T-helper 17 cell (primary cell): ENCODE measurements around the gene CUBN. TPM values are rescaled to one million over a fixed set of nuclear protein-coding genes. Genes with fewer than 3 reads are reported as not detected.
A peak's percentile ranks its signal among the peaks of the same experiment; 100 is the strongest.

Source experiments
- ATAC-seq: fragments of 150-1000 bp; cut with Tn5 transposase; 2 replicates; pipeline ENCODE4 v1.10.0; 2021; ENCODE audit warnings: mild to moderate bottlenecking, moderate library complexity
- DNase-seq, 3 donors: peaks; one replicate each; pipeline versions ENCODE4 v3.0.0 to v3.0.0-alpha.2; 2020 to 2021
- H3K9me3 ChIP-seq: one replicate; pipeline ENCODE4 v1.7.0; 2013; ENCODE audit warnings: low read length, mild to moderate bottlenecking; ENCODE audit not compliant: control insufficient read depth, poor library complexity, severe bottlenecking
- H3K27ac Mint-ChIP-seq: one replicate; pipeline ENCODE4 v1.8.0; 2022; ENCODE audit warnings: mild to moderate bottlenecking, moderate library complexity, mixed read lengths
- H3K27me3 Mint-ChIP-seq: one replicate; pipeline ENCODE4 v1.8.0; 2022; ENCODE audit warnings: mixed read lengths
- H3K36me3 Mint-ChIP-seq: one replicate; pipeline ENCODE4 v1.8.0; 2022; ENCODE audit warnings: low read depth, mixed read lengths
- H3K4me1 Mint-ChIP-seq: one replicate; pipeline ENCODE4 v1.8.0; 2022; ENCODE audit warnings: mild to moderate bottlenecking, mixed read lengths
- H3K4me3 Mint-ChIP-seq: one replicate; pipeline ENCODE4 v1.8.0; 2022; ENCODE audit warnings: mild to moderate bottlenecking, moderate library complexity, mixed read lengths
- total RNA-seq, 4 donors: library from RNA in 2 of 4; stranded (reverse) in 2 of 4; gene quantifications; one replicate each; pipeline ENCODE4 v1.2.3 and lab custom pipeline; 2022 to 2026

The CUBN gene
- total RNA-seq, 2 donors from 2014 or later: 3.1 to 5.3 TPM

DNA sequence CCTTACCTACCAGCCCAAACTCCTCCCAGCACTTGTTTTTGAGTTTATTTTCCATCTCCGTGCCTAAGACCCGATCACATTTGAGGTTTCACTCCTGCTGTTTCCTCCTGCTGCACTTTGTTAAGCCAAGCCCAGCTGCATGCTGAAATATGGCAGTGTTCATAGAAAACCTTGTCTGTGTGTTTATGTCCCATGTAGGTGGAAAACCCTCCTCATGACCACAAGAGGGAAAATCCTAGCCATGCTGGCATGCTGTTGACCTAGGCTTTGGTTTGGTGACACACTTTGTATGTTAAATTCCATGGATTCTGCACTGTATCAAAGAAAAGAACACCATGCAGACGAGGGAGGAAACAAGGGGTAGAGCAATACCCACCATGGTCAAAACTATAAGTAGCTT lies 154.4 kb downstream of the CUBN start:
- H3K9me3 ChIP-seq: no peaks in the 10 kb centered on the region
- no peak overlapping the region for H3K27ac Mint-ChIP-seq
- no peaks in the 10 kb centered on the region for H3K4me1 Mint-ChIP-seq
- DNase-seq (no peak), ATAC-seq (no peak)
- H3K36me3 Mint-ChIP-seq: peaks cover 9% of the 10 kb centered on the region
- no peaks in the 10 kb centered on the region for H3K27me3 Mint-ChIP-seq
- H3K4me3 Mint-ChIP-seq: no peak overlapping the region

- H3K9me3 ChIP-seq: no peaks in the 10 kb centered on the region
- ATAC-seq: no peak
- Mint-ChIP-seq H3K4me1 (peaks cover 18% of the 10 kb centered on the region), H3K4me3 (peak overlapping the region; percentile 79), H3K27ac (peak overlapping the region; percentile 97), H3K27me3 (no peaks in the 10 kb centered on the region), H3K36me3 (peaks cover 11% of the 10 kb centered on the region)
- no peak for DNase-seq
Measured at GRCh38 chr10:16968416-16969041, 161.1 kb downstream of the CUBN start.

GRCh38 chr10:16967866-16968415 lies 161.7 kb downstream of the CUBN start:
- H3K4me1 Mint-ChIP-seq: peaks cover 20% of the 10 kb centered on the region
- no peaks in the 10 kb centered on the region for H3K27me3 Mint-ChIP-seq
- ATAC-seq (no peak), DNase-seq (no peak)
- H3K36me3 Mint-ChIP-seq: peaks cover 11% of the 10 kb centered on the region
- H3K9me3 ChIP-seq: no peaks in the 10 kb centered on the region
- H3K4me3 Mint-ChIP-seq: peak overlapping the region; percentile 79
- H3K27ac Mint-ChIP-seq: peak overlapping the region; percentile 97

DNA sequence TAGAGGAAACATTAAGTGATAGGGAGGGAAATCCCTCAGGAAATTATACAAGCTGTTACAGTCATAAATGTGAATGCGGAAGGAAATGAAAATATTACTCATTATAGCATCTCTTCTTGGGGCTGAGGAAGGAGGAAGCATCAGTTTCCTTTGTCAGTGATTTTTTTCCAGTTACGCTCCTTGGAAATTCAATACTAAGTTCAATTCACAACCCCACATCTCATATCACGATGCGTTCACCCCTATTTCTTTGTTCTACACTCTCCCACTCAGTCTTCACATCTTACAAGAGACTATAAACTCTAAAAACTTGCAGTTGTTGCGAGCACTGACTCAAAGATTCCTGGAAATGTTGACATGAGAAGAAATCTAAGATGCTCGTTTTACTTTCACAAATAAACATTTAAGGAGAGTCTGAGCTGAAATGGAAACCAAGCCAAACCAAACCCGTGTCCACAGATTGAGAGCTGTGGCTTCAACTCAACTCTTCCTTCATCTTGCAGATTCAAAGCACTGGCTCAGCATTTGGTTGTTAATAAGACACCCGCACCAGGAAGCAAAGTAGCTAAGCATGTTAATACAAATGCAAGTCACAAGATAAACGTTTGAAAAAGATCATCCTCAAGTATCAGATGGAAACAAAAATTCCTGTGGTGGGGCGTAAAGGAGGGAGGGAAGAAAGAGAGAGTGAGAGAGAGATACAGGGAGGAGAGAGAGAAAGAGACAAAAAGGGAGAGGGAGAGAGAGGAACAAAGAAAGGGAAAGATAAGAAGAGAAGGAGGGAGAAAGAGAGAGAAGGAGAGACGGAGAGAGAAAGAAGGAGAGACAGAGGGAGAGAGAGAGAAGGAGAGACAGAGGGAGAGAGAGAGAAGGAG lies 162.4 kb downstream of the CUBN start:
- ATAC-seq: no peak
- H3K36me3 Mint-ChIP-seq: peaks cover 8% of the 10 kb centered on the region
- H3K4me3 Mint-ChIP-seq: peak overlapping the region; percentile 79
- H3K27ac Mint-ChIP-seq: peak overlapping the region; percentile 97
- peaks cover 20% of the 10 kb centered on the region for H3K4me1 Mint-ChIP-seq
- no peaks in the 10 kb centered on the region for H3K27me3 Mint-ChIP-seq
- no peaks in the 10 kb centered on the region for H3K9me3 ChIP-seq
- no peak for DNase-seq

DNA sequence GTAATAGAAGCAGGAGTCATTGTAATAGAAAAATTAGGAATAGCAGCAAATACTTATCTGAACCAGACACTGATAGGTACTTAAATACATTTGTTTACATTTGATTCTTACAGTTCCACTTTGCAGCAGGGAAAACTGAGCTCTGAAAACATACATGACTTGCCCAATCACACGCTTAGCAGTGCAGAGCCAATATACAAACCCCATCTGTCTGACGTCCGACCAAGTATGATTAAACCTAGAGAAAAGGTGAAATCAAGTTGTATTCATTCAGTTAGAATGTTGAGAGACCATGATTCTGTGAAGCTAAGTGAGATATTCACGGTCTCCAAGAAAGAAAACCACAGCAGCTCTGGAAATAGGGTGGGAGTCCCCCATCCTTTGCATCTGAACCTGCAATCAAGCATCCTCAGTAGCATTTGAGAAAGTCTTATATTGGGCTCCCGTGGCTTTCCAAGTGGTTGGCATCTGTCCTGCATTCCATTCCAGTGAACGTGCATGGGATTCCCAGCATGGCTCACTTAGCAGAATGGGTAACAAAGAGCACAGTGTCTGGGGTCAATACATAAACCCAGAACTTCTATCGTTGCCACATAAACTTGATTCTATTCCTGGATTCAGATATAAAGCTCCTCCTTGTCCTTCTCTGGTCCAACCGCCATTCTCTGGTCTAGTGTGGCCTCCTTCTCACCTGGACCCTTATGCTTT lies 163.7 kb downstream of the CUBN start:
- no peaks in the 10 kb centered on the region for H3K27me3 Mint-ChIP-seq
- H3K36me3 Mint-ChIP-seq: peaks cover 4% of the 10 kb centered on the region
- H3K4me1 Mint-ChIP-seq: peaks cover 20% of the 10 kb centered on the region
- ATAC-seq (no peak), DNase-seq (no peak)
- H3K27ac Mint-ChIP-seq: no peak overlapping the region
- H3K9me3 ChIP-seq: no peaks in the 10 kb centered on the region
- H3K4me3 Mint-ChIP-seq: no peak overlapping the region

- H3K9me3 ChIP-seq: no peaks in the 10 kb centered on the region
- Mint-ChIP-seq H3K27ac (no peak overlapping the region), H3K36me3 (peaks cover 4% of the 10 kb centered on the region), H3K27me3 (no peaks in the 10 kb centered on the region), H3K4me1 (peaks cover 20% of the 10 kb centered on the region), H3K4me3 (peak overlapping the region; percentile 19)
- DNase-seq: no peak
- ATAC-seq: no peak
Measured at GRCh38 chr10:16965344-16965616, 164.3 kb downstream of the CUBN start.

DNA sequence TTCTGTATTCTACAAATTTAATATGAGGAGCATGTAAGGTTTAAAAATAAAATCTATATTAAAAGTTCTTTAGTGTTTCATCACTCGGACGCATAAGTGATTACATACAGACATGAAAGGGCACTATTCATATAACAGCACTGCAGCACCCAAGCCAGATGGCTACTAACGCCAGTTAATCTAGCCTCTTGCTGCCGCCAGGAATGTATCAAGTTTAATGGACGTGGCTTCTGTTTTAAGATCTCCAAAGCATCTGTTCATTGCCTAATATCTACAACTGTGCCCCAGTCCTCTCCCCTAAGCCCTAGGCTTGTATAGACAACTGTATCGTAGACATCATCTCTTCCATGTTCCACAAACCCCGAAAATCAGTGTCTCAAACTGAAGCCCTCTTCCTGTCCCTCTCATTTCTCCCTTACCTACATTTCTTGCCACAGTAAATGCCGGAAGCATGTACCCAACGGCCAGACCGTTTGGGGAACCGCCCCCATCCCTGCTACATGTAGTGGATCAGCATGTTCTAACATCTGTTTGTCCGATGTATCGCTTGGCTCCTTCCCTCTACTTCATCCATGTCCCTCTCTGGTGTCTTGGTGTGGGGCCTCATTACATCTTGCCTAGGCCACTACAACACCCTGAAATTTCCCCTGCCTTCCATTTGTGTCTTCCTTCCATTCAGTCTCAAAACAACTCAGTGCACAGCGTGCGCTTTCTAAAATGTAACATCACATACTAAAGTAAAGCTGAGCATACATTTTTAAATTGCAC lies 164.9 kb downstream of the CUBN start:
- H3K4me3 Mint-ChIP-seq: peak overlapping the region; percentile 19
- H3K27ac Mint-ChIP-seq: no peak overlapping the region
- no peak for DNase-seq
- H3K4me1 Mint-ChIP-seq: peaks cover 20% of the 10 kb centered on the region
- peaks cover 4% of the 10 kb centered on the region for H3K36me3 Mint-ChIP-seq
- H3K9me3 ChIP-seq: no peaks in the 10 kb centered on the region
- H3K27me3 Mint-ChIP-seq: no peaks in the 10 kb centered on the region
- no peak for ATAC-seq

GRCh38 chr10:16960551-16960950 lies 169.1 kb downstream of the CUBN start:
- no peaks in the 10 kb centered on the region for H3K27me3 Mint-ChIP-seq
- no peak for DNase-seq
- peaks cover 4% of the 10 kb centered on the region for H3K36me3 Mint-ChIP-seq
- no peak overlapping the region for H3K4me3 Mint-ChIP-seq
- ATAC-seq: no peak
- H3K27ac Mint-ChIP-seq: no peak overlapping the region
- H3K9me3 ChIP-seq: no peaks in the 10 kb centered on the region
- peaks cover 5% of the 10 kb centered on the region for H3K4me1 Mint-ChIP-seq

- ATAC-seq (no peak), DNase-seq (no peak)
- H3K9me3 ChIP-seq: no peaks in the 10 kb centered on the region
- H3K36me3 Mint-ChIP-seq: no peaks in the 10 kb centered on the region
- peaks cover 6% of the 10 kb centered on the region for H3K4me1 Mint-ChIP-seq
- no peak overlapping the region for H3K4me3 Mint-ChIP-seq
- H3K27ac Mint-ChIP-seq: peak overlapping the region; percentile 8
- H3K27me3 Mint-ChIP-seq: no peaks in the 10 kb centered on the region
Measured at GRCh38 chr10:16957038-16957437, 172.6 kb downstream of the CUBN start.

GRCh38 chr10:16954280-16955030 lies 175.2 kb downstream of the CUBN start:
- Mint-ChIP-seq H3K27me3 (no peaks in the 10 kb centered on the region), H3K27ac (no peak overlapping the region), H3K4me3 (no peak overlapping the region), H3K4me1 (peaks cover 6% of the 10 kb centered on the region), H3K36me3 (no peaks in the 10 kb centered on the region)
- H3K9me3 ChIP-seq: no peaks in the 10 kb centered on the region
- no peak for DNase-seq
- no peak for ATAC-seq

DNA sequence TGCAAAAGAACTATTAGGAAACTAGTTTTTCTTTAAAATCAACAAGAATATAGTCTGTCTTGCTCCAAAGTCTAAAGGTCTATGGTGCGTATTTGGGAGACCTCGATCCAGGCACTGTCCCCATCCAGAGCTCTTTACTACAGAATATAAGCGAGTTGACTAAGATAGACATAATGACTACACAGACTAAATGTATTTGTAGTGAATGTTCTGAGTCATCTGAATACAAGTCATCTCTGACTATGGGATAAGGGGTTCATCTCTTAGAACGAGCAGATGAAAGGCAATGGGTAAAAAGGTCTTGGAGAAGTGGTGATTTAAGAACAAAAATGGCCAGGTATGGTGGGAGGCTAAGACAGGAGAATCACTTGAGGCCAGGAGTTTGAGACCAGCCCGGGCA lies 176.3 kb downstream of the CUBN start:
- DNase-seq (no peak), ATAC-seq (no peak)
- Mint-ChIP-seq H3K4me3 (no peak overlapping the region), H3K4me1 (peaks cover 8% of the 10 kb centered on the region), H3K36me3 (no peaks in the 10 kb centered on the region), H3K27me3 (no peaks in the 10 kb centered on the region), H3K27ac (peak overlapping the region; percentile 59)
- H3K9me3 ChIP-seq: no peaks in the 10 kb centered on the region

DNA sequence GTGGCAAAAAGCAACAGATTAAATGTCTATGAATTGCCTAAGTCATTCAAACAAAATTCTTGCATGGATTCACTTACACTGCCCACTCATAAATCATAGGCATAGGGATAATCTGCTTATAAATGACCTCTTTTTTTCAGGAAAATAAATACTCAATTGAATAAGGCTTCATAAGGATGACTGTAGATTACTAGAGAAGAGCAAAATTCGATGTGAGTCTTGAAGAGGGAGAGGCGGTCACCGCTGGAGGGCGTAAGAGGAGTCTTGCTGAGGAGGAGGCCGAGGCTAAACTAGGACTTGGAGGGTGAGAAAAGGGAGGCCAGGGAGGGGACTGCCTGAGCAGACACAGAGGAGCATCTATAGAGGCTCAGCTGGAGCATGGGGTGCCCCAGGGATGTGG lies 177.0 kb downstream of the CUBN start:
- no peak for ATAC-seq
- no peaks in the 10 kb centered on the region for H3K27me3 Mint-ChIP-seq
- H3K9me3 ChIP-seq: no peaks in the 10 kb centered on the region
- DNase-seq: no peak
- peaks cover 8% of the 10 kb centered on the region for H3K4me1 Mint-ChIP-seq
- no peaks in the 10 kb centered on the region for H3K36me3 Mint-ChIP-seq
- peak overlapping the region; percentile 59 for H3K27ac Mint-ChIP-seq
- H3K4me3 Mint-ChIP-seq: no peak overlapping the region
